ENCODE results near the gene SDC4. TPM values are rescaled to one million over a fixed set of nuclear protein-coding genes. Genes with fewer than 3 reads are reported as not detected.

Gene SDC4
- total RNA-seq, 2 donors from 2014 or later: 93.5 to 108 TPM

GRCh38 chr20:45363611-45364492 lies 15.6 kb upstream of the SDC4 start:
- Histone ChIP-seq H3K9me3 (no peaks in the 10 kb centered on the region), H3K4me3 (peak overlapping the region; percentile 82), H3K36me3 (peaks cover 18% of the 10 kb centered on the region), H3K27me3 (replicated peaks; ENCODE audit: insufficient read depth) (no peaks in the 10 kb centered on the region), H3K27ac (peak overlapping the region; percentile 86 to 94), H3K4me1 (ENCODE audit: control insufficient read depth in 1 of 2, low read depth in 2 of 2) (peaks cover 11 to 34% of the 10 kb centered on the region in 2 donors)
- DNase-seq (ENCODE audit: low spot score) (no peak), ATAC-seq (ENCODE audit: insufficient number of reproducible peaks, low FRiP score, low read depth) (no peak)
- TF ChIP-seq CTCF (IDR thresholded peaks at IDR 0.05): no peak

- Histone ChIP-seq H3K36me3 (peaks cover 14% of the 10 kb centered on the region), H3K4me1 (ENCODE audit: control insufficient read depth in 1 of 2, low read depth in 2 of 2) (peaks cover 20 to 42% of the 10 kb centered on the region in 2 donors), H3K9me3 (no peaks in the 10 kb centered on the region), H3K27ac (peak within 1 kb of the TSS; percentile 86 to 94), H3K27me3 (replicated peaks; ENCODE audit: insufficient read depth) (no peaks in the 10 kb centered on the region), H3K4me3 (peak within 1 kb of the TSS; percentile 82)
- DNase-seq (ENCODE audit: low spot score) (peak; percentile 94), ATAC-seq (ENCODE audit: insufficient number of reproducible peaks, low FRiP score, low read depth) (peak; percentile 78)
- TF ChIP-seq CTCF (IDR thresholded peaks at IDR 0.05): peak; percentile 79
Measured at GRCh38 chr20:45362804-45363610, 14.8 kb upstream of the SDC4 start, which contains the start of gene SYS1. TSS of gene SYS1 (plus strand) at chr20:45363156. CDS start at chr20:45363532, 376 bp downstream.

- no peak overlapping the region for H3K27ac ChIP-seq
- H3K9me3 ChIP-seq: no peaks in the 10 kb centered on the region
- H3K27me3 ChIP-seq (replicated peaks; ENCODE audit: insufficient read depth): no peaks in the 10 kb centered on the region
- peaks cover 6% of the 10 kb centered on the region for H3K36me3 ChIP-seq
- H3K4me1 ChIP-seq (ENCODE audit: control insufficient read depth in 1 of 2, low read depth in 2 of 2): peaks cover 30 to 52% of the 10 kb centered on the region in 2 donors
- DNase-seq (ENCODE audit: low spot score) (no peak), ATAC-seq (ENCODE audit: insufficient number of reproducible peaks, low FRiP score, low read depth) (no peak)
- H3K4me3 ChIP-seq: no peak overlapping the region
- TF ChIP-seq CTCF (IDR thresholded peaks at IDR 0.05): no peak
Measured at GRCh38 chr20:45361793-45362192, 13.6 kb upstream of the SDC4 start.

GRCh38 chr20:45359406-45360148 lies 11.4 kb upstream of the SDC4 start:
- Histone ChIP-seq H3K27me3 (replicated peaks; ENCODE audit: insufficient read depth) (no peaks in the 10 kb centered on the region), H3K27ac (peak overlapping the region; percentile 91 to 93), H3K36me3 (no peaks in the 10 kb centered on the region), H3K4me1 (ENCODE audit: control insufficient read depth in 1 of 2, low read depth in 2 of 2) (peaks cover 30 to 47% of the 10 kb centered on the region in 2 donors), H3K9me3 (no peaks in the 10 kb centered on the region), H3K4me3 (no peak overlapping the region)
- DNase-seq (ENCODE audit: low spot score) (no peak), ATAC-seq (ENCODE audit: insufficient number of reproducible peaks, low FRiP score, low read depth) (no peak)
- TF ChIP-seq CTCF (IDR thresholded peaks at IDR 0.05): no peak

All from thoracic aorta (tissue), 2 donors.